Measurements from ENCODE around the gene STK38L. TPM values are rescaled to one million over a fixed set of nuclear protein-coding genes. Genes with fewer than 3 reads are reported as not detected.

STK38L gene
- total and polyA plus RNA-seq, 10 of the 15 experiments (the other 5 are each of a cell fraction or from before 2014, with no cell fraction given): 43.0 to 154 (median 115) TPM

GRCh38 chr12:27331291-27331926, 87.3 kb downstream of the STK38L start (continued):
- TF ChIP-seq RELB (IDR thresholded peaks at IDR 0.05; ENCODE audit: low read depth) (peak; percentile 79), DPF2 (IDR thresholded peaks at IDR 0.05) (no peak), ATF2 (IDR thresholded peaks at IDR 0.05; ENCODE audit: low read length) (0 out of 2 replicates have a peak, but pooled peaks have one; percentile 17), SUZ12 (IDR thresholded peaks at IDR 0.05; ENCODE audit: unreplicated experiment) (no peak), ZNF622 (IDR thresholded peaks at IDR 0.05) (no peak), CREM (IDR thresholded peaks at IDR 0.05; ENCODE audit: low read depth) (peak; percentile 36; the same call in 1 of the 2 replicates), CREB1 (IDR thresholded peaks at IDR 0.05; ENCODE audit: low read depth) (0 out of 2 replicates have a peak, but pooled peaks have one; percentile 12), RELA (IDR thresholded peaks at IDR 0.05; ENCODE audit: borderline replicate concordance, partially characterized antibody) (peak; percentile 44), MYC (IDR thresholded peaks at IDR 0.05; ENCODE audit: insufficient read depth, insufficient read length, insufficient replicate concordance, low read length, severe bottlenecking) (no peak), RBBP5 (conservative IDR thresholded peaks at IDR 0.05) (no peak), ATF7 (IDR thresholded peaks at IDR 0.05; ENCODE audit: low read depth) (peak; percentile 63), CBFB (IDR thresholded peaks at IDR 0.05; ENCODE audit: low read depth) (no peak), EED (IDR thresholded peaks at IDR 0.05; ENCODE audit: low read depth) (peak; percentile 23; the same call in 1 of the 2 replicates), SP1 (IDR thresholded peaks at IDR 0.05; ENCODE audit: low read depth, low read length) (no peak), HSF1 (IDR thresholded peaks at IDR 0.05; ENCODE audit: low read depth, low read length) (no peak), STAT1 (conservative IDR thresholded peaks at IDR 0.05) (no peak), FOXM1 (IDR thresholded peaks at IDR 0.05; ENCODE audit: low read depth, low read length) (peak; percentile 46; the same call in 1 of the 2 replicates), SMARCA5 (IDR thresholded peaks at IDR 0.05) (0 out of 2 replicates have a peak, but pooled peaks have one; percentile 52), POU2F2 (IDR thresholded peaks at IDR 0.05; ENCODE audit: borderline replicate concordance, low read depth, low read length) (no peak)
- TF ChIP-seq, protein P1, sequence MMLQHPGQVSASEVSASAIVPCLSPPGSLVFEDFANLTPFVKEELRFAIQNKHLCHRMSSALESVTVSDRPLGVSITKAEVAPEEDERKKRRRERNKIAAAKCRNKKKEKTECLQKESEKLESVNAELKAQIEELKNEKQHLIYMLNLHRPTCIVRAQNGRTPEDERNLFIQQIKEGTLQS (IDR thresholded peaks at IDR 0.05; ENCODE audit: borderline replicate concordance, extremely low read depth, low read depth, low read length): no peak
- TF ChIP-seq, protein P2, sequence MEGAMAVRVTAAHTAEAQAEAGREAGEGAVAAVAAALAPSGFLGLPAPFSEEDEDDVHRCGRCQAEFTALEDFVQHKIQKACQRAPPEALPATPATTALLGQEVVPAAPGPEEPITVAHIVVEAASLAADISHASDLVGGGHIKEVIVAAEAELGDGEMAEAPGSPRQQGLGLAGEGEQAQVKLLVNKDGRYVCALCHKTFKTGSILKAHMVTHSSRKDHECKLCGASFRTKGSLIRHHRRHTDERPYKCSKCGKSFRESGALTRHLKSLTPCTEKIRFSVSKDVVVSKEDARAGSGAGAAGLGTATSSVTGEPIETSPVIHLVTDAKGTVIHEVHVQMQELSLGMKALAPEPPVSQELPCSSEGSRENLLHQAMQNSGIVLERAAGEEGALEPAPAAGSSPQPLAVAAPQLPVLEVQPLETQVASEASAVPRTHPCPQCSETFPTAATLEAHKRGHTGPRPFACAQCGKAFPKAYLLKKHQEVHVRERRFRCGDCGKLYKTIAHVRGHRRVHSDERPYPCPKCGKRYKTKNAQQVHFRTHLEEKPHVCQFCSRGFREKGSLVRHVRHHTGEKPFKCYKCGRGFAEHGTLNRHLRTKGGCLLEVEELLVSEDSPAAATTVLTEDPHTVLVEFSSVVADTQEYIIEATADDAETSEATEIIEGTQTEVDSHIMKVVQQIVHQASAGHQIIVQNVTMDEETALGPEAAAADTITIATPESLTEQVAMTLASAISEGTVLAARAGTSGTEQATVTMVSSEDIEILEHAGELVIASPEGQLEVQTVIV (IDR thresholded peaks at IDR 0.05; ENCODE audit: borderline replicate concordance, partially characterized antibody): no peak

Data from GM12878 (cell line).